Activated T-cell treated with anti-CD3 and anti-CD28 coated beads for 48 hours (primary cell): ENCODE measurements around the gene NUP205.
"Not testable (repeated sequence)": the region's sequence is repeated elsewhere in the genome, so short reads cannot be mapped to it uniquely, and the experiment has no call there.

Experiments
- DNase-seq: peaks from one replicate; pipeline ENCODE4 v3.0.0-alpha.2; 2020; ENCODE audit warnings: low read depth

NUP205 gene

DNA sequence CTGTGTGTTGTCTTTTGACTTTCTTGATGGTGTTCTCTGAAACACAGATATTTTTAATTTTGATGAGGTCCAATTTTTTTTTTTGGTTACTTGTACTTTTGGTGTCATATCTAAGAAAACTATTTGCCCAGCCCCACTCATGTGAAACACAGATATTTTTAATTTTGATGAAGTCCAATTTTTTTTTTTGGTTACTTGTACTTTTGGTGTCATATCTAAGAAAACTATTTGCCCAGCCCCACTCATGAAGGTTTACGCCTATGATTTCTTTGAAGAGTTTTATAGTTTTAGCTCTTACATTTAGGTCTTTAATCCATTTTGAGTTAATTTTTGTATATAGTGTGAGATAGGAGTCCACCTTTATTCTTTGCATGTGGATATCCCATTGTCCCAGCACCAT lies 109.9 kb downstream of the NUP205 start:
- not testable (repeated sequence) for DNase-seq

DNA sequence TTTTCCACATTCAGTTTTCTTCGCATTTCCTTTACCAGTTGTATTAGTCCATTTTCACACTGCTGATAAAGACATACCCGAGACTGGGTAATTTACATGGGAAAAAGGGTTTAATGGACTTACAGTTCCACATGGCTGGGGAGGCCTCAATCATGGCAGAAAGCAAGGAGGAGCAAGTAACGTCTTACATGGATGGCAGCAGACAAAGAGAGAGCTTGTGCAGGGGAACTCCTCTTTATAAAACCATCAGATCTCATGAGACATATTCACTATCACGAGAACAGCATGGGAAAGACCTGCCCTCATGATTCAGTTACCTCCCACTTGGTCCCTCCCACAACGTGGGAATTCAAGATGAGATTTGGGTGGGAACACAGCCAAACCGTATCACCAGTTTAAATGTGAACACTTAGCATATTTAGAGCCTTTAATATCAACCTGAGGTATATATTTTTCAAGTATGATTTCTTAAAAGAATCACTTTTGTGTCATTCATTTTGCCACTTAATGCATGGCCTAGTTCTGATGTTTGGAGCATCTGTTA lies 111.2 kb downstream of the NUP205 start:
- not testable (repeated sequence) for DNase-seq

DNA sequence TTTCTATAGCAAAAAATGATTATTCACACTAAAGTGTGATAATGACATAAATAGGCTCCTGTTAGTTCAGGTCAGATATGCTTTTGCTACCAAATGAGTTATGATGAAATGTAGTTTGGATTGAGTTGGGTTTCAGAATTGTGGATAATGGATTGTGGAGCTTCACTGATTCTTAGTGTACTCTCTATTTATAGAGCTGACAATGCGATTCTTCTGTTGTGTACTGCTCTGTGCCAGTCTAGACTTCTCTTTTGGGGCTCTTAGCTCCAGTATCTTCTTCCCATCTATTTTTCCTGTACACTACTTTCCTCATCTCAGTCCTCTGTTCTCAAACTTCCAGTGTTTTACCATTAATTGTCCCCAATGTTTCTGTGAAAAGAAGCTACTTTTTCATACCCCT lies 112.1 kb downstream of the NUP205 start:
- DNase-seq = no peak

DNA sequence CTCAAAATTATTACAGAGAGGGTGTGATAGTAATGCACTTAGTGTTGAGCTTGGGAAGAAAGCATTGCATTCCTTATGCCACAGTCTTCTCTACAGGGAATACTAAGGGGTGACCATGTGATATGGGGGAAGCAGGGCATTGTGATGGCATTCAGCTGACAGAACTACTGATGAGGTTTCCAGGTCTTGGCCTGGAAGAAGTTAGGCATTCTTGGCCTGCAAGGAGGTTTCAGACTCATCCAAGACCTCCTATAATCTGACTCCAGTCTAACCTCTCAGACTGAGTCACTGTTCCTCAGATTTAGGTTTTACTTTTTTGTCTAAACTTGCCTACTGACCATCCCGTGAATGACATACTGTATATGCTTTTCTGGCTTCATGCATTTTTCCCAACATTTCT lies 112.5 kb downstream of the NUP205 start:
- DNase-seq = no peak

DNA sequence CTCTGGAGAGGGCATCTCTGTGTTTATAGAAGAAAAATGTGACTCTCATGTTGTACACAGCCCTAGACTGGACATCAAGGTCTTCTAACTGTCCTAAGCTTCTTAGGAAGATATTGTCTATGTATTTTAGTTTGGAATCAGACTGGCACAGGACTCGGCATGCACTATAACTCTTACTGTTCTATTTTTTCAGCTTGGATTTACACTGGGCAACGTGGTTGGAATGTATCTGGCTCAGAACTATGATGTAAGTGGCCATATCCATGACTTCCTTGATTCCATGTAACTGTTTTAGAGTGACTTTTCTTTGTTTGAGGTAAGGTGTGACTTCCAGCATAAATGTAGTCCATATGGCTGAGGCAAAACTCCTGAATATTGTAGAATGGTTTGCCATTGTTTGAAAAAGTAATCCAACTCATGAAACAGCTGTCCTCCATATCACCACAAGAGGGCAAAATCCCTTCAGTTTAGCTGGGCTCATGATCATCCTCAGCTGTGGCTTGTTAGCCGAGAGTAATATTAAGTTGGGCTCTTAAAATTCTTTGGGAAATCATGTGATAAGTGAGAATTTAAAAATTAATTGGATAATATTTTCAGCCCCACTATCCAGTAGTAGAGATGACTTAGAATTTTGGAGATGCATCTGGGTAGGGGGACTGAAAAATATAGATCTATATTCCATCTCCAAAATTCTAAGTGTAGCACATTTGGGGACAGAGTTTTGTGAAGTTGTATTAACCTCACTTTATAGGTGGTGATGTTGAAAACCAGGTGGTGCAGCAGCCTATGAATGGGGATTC lies 115.0 kb downstream of the NUP205 start:
- DNase-seq = no peak

GRCh38 chr7:135673360-135673706 lies 115.6 kb downstream of the NUP205 start:
- DNase-seq = no peak

DNA sequence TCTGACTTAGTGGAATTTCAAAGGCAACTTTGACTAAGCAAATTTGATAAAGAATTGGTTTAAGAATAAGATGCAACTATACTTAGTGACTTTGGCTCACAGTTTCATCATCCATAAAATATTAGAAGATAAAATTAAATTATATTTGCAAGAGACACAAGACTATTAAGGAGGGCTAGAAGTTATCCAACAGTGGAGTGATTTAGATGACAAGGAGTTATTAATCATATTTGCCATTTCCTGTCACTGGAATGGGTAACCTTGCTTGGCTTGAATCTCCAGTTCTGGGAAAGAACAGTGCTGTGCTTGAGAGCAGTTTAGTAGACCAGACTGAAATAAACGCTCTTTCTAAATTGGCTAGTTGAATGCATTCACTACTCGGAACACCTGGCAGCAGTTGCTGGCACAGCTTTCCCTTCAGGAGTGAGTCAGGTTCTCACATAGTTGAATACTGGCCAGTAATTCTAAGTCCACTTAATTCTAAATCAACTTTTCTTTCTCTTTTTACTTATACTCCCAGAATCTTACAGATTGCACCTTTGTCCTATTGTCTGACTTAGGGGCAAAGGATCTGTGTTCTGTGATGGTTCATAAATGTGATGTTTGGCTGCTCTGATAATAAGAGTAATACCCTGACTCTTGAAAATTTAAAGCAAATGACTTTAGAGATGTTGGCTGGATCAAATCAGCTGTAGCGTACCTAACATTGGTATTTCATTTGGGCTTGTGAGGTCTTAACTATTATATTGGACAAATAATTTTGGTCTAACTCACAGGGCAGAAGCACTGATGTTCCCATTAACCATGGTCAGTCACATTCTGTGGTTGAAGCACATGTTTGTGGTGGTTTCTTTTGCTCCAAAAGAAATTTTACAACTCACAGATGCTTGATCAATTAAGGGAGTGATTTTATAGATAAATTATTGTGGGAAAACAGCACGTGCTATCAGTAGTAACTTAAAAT lies 121.2 kb downstream of the NUP205 start:
- no peak for DNase-seq

- DNase-seq = no peak
Observed at GRCh38 chr7:135681762-135682161, 124.0 kb downstream of the NUP205 start.

GRCh38 chr7:135682191-135682590 lies 124.5 kb downstream of the NUP205 start:
- no peak for DNase-seq

GRCh38 chr7:135683609-135684008 lies 125.9 kb downstream of the NUP205 start:
- DNase-seq = no peak

DNA sequence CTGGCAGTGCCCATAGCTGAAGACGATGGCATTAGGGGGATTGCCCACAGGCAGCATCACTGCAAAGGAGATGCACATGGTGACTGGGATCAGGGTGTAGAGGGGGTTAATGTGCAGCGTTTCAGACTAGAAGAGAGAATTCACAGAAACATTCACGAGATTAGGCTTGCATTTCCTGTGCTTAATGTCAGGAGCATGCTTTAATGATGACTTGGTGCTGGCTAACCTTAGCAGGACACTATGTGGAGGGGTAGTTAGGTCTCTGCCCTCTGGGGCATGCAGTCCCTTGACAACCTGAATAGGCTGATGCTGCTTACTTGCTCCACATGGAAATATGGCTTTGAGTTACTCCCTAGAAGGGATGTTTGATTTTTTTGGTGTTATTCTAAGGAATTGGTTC lies 126.4 kb downstream of the NUP205 start:
- no peak for DNase-seq

GRCh38 chr7:135684699-135685098 lies 127.0 kb downstream of the NUP205 start:
- no peak for DNase-seq

GRCh38 chr7:135685306-135686084 lies 127.8 kb downstream of the NUP205 start:
- no peak for DNase-seq

DNA sequence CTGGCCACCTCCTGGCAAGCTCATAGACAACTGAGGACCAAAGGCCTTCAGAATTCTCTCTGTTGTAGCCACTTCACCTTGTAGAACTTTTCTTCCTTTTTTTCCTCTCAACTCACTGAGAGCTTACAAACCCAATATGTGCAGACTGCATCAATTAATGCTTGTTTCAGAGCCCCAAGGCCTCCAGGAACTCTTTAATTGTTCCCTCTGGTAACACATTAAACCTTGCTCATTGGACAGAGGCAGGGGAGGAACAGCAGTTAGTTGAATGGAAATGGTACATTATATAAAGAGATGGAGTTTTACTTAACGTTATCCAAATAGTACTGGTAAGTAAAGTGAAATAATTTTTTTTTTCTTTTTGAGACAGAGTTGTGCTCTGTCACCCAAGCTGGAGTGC lies 129.7 kb downstream of the NUP205 start:
- DNase-seq = no peak

DNA sequence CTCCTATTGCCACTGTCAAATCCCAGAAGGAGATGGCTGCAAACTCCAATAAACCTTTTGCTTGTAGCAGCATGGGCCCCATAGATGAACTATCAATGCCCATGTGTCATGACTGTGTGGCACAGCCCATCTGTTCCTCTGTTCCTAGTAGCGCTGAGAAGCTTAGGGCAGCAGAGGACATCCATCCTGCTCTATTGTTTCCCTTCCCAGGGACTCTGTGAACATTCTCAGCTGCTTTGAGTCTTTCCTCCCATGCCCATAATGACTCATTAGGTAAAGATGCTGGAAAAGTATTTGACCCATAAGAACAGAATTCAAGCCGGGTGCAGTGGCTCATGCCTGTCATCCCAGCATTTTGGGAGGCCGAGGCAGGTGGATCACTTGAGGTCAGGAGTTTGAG lies 132.8 kb downstream of the NUP205 start:
- DNase-seq = no peak

DNA sequence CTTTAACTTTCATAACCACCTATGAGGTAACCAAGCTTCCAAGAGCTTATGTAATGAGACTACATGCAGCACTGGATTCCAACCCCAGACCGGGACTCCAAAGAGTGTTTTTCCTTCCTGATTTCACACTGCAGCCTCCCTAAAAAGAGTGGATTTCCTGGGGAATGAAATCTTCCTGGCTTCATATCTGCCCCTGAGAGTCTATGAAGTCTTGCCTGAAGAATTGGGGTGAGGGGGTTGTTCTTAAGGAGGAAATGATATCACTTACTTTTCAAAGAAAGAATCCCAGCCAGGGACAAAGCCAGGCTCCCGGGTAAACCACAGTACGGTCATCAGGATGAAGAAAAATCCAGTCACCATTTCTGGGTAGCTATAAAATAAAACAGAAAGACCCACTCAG lies 134.3 kb downstream of the NUP205 start:
- no peak for DNase-seq

DNA sequence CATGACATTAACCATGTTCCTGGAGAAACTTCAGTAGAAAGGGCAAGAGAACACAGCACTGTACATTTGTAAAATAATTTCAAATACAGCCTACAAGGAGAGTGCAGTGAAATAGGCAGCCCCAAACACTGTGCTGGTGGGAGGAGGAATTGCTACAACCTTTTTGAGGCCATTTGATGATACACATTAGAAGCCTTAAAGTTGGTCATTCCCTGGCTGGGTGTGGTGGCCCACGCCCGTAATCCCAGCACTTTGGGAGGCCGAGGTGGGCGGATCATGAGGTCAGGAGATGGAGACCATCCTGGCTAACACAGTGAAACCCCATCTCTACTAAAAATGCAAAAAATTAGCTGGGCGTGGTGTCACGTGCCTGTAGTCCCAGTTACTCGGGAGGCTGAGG lies 134.9 kb downstream of the NUP205 start:
- DNase-seq = not testable (repeated sequence)

GRCh38 chr7:135693558-135693957 lies 135.8 kb downstream of the NUP205 start:
- no peak for DNase-seq

GRCh38 chr7:135697276-135698049 lies 139.7 kb downstream of the NUP205 start:
- no peak for DNase-seq
